ENCODE measurements around the gene POU6F2.

POU6F2 gene

DNA sequence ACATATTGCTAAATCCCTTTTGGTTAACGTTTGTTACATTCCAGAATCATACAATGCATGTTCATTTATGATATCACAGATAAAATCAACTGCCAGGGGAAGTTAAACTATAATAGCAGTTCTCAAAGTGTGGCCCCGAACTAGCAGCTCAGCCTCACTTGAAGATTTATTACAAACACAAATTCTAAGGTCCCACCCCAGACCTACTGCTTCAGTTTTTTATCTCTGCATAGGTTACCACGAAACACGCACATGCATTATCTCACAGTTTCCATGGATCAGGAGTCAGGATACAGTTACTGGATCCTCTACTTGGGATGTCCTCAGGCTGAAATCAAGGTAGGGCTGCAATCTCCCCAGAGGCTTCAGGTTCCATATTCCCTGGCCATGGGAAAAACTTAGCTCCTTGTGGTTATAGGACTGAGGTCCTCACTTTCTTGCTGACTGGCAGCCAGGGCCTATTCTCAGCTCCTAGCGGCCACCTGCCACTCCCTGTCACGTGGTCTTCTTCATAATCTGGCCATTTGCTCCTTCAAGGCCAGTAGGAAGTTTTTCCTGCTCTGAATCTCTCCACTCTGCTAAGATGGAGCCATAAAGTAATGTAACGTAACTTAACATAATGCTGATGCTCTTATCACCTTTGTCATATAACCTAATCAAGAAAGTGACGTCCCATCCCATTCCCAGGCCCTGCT lies 538.0 kb downstream of the POU6F2 start:
- Histone ChIP-seq H3K36me3 (no peaks in the 10 kb centered on the region), H3K4me1 (peaks cover 0 to 5% (median 0%) of the 10 kb centered on the region in 4 donors), H3K27ac (no peak overlapping the region), H3K9me3 (no peaks in the 10 kb centered on the region), H3K4me3 (no peak overlapping the region), H3K27me3 (no peaks in the 10 kb centered on the region)
- no peak for DNase-seq
- intact Hi-C loops (cut with DNase I; ENCODE audit: low total_unique reads) = loop anchor here (5.0 kb wide), 1 partner anchor 718 kb away; no protein-coding TSS in a partner anchor
- TF ChIP-seq, protein P1, sequence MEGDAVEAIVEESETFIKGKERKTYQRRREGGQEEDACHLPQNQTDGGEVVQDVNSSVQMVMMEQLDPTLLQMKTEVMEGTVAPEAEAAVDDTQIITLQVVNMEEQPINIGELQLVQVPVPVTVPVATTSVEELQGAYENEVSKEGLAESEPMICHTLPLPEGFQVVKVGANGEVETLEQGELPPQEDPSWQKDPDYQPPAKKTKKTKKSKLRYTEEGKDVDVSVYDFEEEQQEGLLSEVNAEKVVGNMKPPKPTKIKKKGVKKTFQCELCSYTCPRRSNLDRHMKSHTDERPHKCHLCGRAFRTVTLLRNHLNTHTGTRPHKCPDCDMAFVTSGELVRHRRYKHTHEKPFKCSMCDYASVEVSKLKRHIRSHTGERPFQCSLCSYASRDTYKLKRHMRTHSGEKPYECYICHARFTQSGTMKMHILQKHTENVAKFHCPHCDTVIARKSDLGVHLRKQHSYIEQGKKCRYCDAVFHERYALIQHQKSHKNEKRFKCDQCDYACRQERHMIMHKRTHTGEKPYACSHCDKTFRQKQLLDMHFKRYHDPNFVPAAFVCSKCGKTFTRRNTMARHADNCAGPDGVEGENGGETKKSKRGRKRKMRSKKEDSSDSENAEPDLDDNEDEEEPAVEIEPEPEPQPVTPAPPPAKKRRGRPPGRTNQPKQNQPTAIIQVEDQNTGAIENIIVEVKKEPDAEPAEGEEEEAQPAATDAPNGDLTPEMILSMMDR (IDR thresholded peaks at IDR 0.05) = no peak

DNA sequence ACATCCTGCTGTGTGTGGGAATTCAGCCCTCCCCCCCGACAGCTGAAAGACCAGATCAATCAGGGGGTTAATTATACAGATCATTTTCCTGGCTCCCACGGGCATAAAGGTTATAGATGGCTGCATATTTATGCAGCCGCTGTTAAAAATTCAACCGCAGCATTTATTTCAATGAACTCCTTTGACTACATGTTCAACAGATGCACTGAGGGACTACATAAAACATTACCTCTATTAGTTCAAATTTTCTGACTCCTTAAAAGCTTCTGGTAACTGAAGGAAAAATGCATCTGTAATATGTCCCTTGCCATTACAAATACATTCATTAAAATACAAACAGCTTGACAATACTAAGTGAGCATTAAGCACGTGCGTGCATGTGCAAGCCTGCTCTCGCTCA lies 538.8 kb downstream of the POU6F2 start:
- Histone ChIP-seq H3K36me3 (no peaks in the 10 kb centered on the region), H3K27ac (no peak overlapping the region), H3K4me3 (no peak overlapping the region), H3K9me3 (no peaks in the 10 kb centered on the region), H3K27me3 (no peaks in the 10 kb centered on the region), H3K4me1 (peaks cover 0 to 5% (median 0%) of the 10 kb centered on the region in 4 donors)
- DNase-seq = no peak
- TF ChIP-seq, protein P1 (IDR thresholded peaks at IDR 0.05) = no peak
- intact Hi-C loops (cut with DNase I; ENCODE audit: low total_unique reads) = loop anchor here (5.0 kb wide), 1 partner anchor 719 kb away; no protein-coding TSS in a partner anchor

DNA sequence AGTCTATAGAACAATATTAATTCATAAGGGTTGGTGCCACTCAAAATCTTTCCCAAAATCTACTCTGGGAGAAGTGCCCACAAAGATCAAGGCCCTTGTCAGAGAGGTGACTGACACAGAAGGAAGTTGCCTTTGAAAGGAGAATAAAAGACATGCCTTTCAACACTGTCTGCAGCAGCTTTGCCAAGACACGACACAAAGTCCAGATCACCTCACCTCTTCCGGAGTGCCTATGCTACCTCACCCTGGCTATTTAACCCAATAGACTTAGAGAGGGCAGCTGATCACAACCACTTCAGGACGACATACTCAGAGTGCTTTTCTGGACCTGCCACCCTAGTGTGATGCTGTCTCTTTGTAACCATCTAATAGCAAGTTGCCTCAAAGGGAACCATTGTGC lies 539.5 kb downstream of the POU6F2 start:
- Histone ChIP-seq H3K36me3 (no peaks in the 10 kb centered on the region), H3K27ac (no peak overlapping the region), H3K27me3 (no peaks in the 10 kb centered on the region), H3K4me3 (no peak overlapping the region), H3K4me1 (peaks cover 0 to 5% (median 0%) of the 10 kb centered on the region in 4 donors), H3K9me3 (no peaks in the 10 kb centered on the region)
- intact Hi-C loops (cut with DNase I; ENCODE audit: low total_unique reads) = loop anchor here (5.0 kb wide), 1 partner anchor 720 kb away; no protein-coding TSS in a partner anchor
- no peak for DNase-seq
- TF ChIP-seq, protein P1 (IDR thresholded peaks at IDR 0.05) = no peak
